Measurements from ENCODE around the gene ARFGEF3.

ARFGEF3 gene

DNA sequence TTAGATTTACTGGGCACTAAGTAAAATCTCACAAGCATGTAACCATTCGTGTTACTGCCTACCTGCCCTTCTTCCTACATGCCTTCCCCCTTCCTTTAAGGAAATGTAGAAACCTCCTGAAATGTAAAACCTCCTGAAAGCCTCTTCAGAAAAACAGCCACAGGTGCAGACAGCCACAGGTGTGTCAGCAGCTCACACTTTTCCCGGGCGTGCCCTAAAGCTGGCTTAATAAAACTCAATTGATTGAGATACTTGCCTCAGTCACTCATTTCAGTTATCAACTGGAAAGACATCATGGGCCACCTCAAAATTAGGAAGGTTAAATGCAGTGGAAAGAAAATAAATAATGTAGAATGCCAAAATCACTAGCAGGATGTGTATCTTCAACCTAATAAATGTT is 79.6 kb downstream of the ARFGEF3 start:
- DNase-seq (ENCODE audit: low read depth), result no peak

- no peak for DNase-seq (ENCODE audit: low read depth)
These were observed 80.2 kb downstream of the ARFGEF3 start for GRCh38 chr6:138241934-138242333.

GRCh38 chr6:138242987-138243592 is 81.4 kb downstream of the ARFGEF3 start:
- DNase-seq (ENCODE audit: low read depth), result no peak

DNA sequence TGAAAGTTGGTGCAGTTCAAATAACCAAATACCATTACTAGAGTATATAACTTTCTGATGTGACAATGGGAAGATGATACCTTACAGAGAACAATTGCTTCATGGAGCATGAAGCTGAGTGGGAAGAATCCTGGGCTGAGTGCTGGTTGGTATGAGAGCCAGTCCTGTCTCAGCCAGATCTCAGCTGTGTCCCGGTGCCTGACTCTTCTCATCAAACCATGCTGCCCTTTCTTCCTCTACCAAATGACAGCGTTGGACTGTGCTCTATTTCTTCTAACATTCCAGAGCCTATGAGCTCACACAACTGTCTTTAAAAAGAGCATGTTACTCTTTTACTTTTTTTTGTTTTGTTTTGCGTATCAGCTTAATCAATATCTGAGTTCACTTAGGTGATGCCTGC is 84.0 kb downstream of the ARFGEF3 start:
- no peak for DNase-seq (ENCODE audit: low read depth)

- no peak for DNase-seq (ENCODE audit: low read depth)
These were observed 85.1 kb downstream of the ARFGEF3 start for GRCh38 chr6:138246650-138247440.

GRCh38 chr6:138248011-138248410 is 86.3 kb downstream of the ARFGEF3 start:
- no peak for DNase-seq (ENCODE audit: low read depth)

DNA sequence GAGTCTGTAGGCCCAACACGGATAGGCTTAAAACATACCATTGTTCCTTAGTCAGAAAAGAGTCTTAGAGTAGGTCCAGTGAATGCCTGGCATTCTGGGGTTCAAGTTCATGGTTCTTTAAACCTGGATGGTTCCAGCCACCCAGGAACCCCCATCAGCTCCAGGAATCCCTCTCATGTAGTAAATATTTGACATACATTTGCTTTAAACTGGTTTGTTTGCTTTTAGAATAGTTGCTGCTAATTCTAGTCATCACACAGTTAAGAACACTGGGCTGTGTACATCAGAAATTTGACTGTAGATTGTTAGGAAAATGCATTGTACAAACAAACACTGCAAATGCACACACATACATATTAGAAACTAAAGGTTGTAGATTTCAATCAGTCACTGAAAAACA is 87.1 kb downstream of the ARFGEF3 start:
- DNase-seq (ENCODE audit: low read depth), result no peak

GRCh38 chr6:138250053-138250452 is 88.3 kb downstream of the ARFGEF3 start:
- DNase-seq (ENCODE audit: low read depth), result no peak

DNA sequence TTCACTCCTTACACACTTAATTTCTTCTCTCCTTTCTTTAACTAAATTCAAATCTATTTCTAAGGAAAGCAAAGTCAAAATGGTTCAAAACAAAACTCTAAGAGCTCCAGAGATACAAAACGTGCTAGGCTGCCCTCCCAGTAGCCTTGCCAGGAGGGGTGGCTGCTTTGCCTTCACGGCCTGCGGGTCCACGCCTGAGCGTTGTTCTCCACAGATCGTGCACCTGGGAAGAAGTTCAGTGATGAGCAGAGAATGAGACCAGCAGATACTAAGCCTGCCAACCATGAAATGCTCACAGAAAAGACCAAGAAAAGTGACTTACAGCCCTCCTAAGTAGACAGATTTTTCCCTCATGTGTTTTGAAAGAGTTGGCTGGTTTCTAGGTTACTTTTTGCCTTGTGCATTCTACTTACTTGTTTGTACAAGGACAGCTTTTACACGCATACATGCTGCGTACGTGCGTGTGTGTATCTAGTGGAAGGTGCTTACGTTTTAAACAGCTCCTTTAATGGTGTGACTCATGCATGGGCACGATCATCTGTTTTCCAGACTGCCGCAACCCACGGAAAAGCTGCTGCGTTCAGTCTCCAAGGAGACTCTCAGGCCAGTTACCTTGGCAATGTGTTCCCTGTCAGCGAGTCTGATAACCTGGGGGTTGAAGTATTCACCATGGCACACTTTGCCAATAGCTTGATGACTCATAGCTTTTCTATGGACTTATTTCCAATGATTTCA is 88.9 kb downstream of the ARFGEF3 start:
- DNase-seq (ENCODE audit: low read depth), result no peak

- no peak for DNase-seq (ENCODE audit: low read depth)
These were observed 92.0 kb downstream of the ARFGEF3 start for GRCh38 chr6:138253731-138254130.

DNA sequence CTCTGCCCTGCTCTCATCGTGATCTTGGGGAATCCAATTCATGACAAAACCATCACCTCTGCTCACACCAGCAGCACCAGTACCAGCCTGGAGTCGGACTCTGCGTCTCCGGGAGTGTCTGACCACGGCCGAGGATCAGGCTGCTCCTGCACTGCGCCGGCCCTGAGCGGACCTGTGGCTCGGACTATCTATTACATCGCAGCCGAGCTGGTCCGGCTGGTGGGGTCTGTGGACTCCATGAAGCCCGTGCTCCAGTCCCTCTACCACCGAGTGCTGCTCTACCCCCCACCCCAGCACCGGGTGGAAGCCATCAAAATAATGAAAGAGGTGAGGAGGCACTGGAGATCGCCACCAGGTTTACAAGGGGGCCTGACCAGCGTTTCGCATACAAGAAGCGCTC is 93.7 kb downstream of the ARFGEF3 start:
- no peak for DNase-seq (ENCODE audit: low read depth)

DNA sequence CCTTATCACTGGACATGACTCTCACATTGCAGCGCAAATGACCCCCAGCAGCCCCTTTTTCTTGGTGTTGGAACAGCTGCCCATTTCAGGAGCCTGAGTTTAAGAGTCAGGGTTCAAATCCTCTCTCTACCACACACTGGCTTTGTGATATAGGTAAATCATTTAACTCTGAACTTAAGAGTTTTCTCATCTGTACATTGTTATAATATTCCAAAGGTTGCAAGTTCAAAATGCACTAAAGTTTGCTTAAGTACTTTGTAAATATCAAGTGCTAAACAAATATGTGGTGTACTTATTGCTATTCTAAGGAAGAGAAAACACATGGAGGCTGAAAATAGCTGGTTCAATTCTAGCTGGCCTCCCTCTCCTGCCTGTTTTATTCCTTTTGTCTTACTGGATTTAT is 95.9 kb downstream of the ARFGEF3 start:
- DNase-seq (ENCODE audit: low read depth), result no peak

DNA sequence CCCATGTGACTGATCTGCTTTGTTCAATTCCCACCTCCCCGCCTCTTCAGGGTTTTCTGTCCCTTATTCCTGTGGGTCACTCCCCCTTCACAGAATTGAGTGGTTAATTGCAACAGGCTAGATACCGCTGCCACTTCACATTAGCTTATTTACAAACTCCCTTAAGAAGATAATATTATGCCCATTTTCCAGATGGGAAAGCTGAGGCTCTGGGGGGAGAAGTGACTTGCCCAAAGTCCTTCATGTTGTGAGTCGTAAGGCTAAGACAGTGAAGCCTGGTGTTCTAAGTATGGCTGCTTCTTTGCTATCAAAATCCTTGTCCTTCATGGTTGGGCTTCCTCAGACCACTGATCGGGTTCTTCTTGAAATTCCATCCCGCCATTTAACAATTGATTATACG is 96.5 kb downstream of the ARFGEF3 start:
- no peak for DNase-seq (ENCODE audit: low read depth)

DNA sequence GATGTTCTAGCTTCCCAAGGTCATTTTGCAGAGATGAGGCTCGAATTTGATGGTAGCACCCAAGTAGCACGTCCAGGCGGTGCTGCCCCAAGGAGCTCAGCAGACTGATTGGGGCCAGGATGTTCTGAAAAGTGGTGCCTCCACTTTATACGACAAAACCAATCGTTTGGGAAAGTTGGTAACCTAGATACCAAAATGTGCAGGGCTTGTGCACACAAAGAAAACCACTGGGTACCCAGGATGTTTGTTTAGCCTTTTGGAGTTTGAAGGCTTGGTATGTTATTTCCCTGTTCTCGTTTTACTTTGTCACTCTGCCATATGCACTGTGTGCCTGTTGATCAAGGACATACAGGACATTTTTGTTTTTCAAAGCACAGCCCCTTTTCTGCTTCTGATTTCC is 97.3 kb downstream of the ARFGEF3 start:
- no peak for DNase-seq (ENCODE audit: low read depth)

DNA sequence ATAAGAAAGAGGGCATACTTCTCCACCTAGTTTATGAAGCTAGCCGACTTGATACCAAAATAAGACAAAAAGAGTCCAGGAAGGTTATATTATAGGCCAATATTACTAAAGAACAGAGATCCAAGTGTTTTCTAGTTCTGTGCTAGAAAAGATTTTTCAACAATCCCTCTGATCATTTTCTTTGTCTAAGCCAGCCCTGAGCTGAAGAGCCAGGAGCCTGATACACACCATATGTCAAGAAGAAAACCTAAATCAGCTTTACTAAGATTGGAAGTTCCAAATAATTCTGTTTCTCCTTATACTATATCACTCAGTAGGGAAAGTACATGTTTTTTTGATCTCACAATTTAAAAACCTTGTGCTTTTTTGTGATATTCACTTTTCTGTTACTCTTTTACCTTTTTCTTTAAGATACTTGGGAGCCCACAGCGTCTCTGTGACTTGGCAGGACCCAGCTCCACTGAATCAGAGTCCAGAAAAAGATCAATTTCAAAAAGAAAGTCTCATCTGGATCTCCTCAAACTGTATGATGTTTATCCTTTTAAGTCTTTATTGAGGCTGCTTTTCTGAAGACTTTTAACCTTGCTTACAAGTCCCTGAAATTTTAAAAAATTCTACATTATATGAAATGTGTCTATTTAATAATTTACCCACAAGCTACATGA is 99.5 kb downstream of the ARFGEF3 start:
- DNase-seq (ENCODE audit: low read depth), result no peak

- DNase-seq (ENCODE audit: low read depth), result no peak
These were observed 102.2 kb downstream of the ARFGEF3 start for GRCh38 chr6:138263963-138264362.

- DNase-seq (ENCODE audit: low read depth), result no peak
These were observed 102.7 kb downstream of the ARFGEF3 start for GRCh38 chr6:138264372-138264880.

DNA sequence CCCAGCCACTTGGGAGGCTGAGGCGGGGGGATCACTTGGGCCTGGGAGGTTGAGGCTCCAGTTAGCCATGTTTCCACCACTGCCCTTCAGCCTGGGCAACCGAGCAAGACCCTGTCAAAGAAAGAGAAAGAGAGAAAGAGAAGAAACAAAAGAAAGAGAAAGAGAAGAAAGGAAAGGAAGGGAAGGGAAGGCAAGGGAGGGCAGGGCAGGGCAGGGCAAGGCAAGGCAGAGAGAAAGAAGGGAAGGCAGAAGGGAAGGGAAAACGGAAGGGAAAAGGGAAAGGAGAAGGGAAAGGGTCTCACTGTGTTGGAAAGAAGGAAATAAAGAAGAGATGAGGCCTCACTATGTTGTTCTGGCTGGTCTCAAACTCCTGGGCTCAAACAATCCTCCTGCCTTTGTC is 104.4 kb downstream of the ARFGEF3 start:
- DNase-seq (ENCODE audit: low read depth), result no peak

DNA sequence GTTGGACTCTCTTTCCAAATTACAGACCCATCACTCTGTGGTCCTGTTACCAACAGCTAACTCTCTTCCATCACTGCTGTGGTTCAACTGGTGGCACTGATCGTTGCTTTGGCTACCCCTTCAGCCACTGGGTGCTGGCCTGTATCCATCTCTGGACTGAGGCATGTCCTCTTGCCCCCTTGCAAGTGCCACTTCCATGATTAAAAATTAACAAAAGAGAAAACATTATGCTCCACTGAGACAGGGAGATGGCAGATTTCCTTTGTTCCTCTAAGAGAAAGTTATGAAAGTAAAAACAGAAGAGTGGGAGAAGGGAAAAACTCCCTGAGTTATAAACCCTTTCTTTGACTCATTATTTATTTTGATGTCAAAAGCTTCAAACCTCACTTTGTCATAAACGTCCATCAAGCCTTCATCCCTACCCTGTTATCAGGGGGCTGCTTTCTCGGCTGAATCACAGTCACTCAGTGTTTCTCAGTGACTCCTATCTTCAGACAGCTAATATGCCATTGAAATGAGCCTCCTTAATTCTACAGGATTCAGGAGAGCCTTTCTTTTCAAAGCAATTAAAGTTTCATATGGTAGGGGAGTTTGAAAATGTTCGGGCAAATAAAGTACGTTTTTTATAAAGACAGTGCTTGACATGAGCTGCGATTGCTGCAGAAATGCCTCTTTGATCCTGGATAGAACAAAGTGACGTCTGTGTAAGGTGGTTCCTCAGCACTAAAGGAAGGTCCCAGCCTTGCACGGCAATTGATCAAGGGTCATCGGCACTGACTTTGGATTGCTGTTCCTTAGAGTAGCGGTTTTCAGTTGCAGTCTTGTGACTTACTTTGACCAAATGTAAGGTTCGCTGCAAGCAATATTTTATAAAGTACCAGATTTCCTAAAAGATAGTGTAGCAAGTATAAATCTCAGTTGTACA is 106.5 kb downstream of the ARFGEF3 start:
- no peak for DNase-seq (ENCODE audit: low read depth)

DNA sequence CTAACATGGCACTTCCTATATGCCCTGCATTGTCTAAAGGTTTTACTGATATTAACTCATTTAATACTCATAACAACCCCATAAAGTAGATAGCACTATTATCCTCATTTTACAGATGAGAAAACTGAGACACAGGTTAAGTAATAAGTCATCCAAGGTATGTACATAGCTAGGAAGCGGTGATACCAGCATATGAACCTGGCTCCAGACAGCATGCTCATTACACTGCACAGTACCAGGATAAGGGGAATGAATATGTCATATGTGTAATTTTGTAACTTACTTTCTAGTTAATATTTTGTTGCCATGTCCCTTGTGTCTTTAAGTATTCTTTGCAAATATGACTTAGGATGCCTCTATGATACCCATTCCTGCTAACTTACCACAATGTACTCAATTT is 109.7 kb downstream of the ARFGEF3 start:
- DNase-seq (ENCODE audit: low read depth), result no peak
